Measurements from ENCODE around the gene SPTB. TPM values are rescaled to one million over a fixed set of nuclear protein-coding genes. Genes with fewer than 3 reads are reported as not detected.

SPTB gene
- total and polyA plus RNA-seq, 7 donors: 0.49 to 2.9 (median 1.3) TPM; not detected in 1

DNA sequence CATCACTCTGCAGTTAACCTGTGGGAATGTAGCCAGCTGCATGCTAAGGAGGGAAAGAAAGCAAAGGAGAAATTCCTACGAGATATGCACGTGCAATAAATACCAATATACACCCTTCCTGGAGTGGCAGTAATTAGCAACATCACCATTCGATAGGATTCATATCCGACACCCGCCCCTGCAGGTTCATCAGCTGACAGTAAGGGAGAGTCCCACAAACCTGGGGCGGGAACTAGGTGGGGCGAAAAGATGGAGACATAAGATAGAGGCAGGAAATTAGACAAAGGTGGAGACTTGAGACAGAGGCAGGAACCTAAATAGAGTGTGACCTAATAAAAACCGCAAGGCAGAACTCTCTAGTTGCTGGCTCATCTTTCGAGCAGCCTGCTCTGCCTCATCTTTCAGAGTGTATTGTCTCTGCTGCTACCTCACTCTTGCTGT lies 123.9 kb downstream of the SPTB start:
- H3K4me3 ChIP-seq: no peak overlapping the region
- intact Hi-C loops (cut with DNase I): no loop called here
- 14 to 59% methylated on average over 9 of the region's 9 CpGs for WGBS, 2 donors
- TF ChIP-seq, protein P1, sequence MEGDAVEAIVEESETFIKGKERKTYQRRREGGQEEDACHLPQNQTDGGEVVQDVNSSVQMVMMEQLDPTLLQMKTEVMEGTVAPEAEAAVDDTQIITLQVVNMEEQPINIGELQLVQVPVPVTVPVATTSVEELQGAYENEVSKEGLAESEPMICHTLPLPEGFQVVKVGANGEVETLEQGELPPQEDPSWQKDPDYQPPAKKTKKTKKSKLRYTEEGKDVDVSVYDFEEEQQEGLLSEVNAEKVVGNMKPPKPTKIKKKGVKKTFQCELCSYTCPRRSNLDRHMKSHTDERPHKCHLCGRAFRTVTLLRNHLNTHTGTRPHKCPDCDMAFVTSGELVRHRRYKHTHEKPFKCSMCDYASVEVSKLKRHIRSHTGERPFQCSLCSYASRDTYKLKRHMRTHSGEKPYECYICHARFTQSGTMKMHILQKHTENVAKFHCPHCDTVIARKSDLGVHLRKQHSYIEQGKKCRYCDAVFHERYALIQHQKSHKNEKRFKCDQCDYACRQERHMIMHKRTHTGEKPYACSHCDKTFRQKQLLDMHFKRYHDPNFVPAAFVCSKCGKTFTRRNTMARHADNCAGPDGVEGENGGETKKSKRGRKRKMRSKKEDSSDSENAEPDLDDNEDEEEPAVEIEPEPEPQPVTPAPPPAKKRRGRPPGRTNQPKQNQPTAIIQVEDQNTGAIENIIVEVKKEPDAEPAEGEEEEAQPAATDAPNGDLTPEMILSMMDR (IDR thresholded peaks at IDR 0.05): no peak
- TF ChIP-seq EP300 (IDR thresholded peaks at IDR 0.05) (no peak), POLR2AphosphoS5 (IDR thresholded peaks at IDR 0.05) (peak in 2 of 4 donors; percentile 4 to 43), POLR2A (IDR thresholded peaks at IDR 0.05) (no peak)
- H3K9me3 ChIP-seq: no peaks in the 10 kb centered on the region
- peaks cover 0 to 55% (median 44%) of the 10 kb centered on the region in 4 donors for H3K4me1 ChIP-seq
- no peaks in the 10 kb centered on the region for H3K36me3 ChIP-seq
- H3K27me3 ChIP-seq: no peaks in the 10 kb centered on the region
- peak overlapping the region in 2 of 4 donors; percentile 10 to 67 for H3K27ac ChIP-seq
- DNase-seq: no peak

DNA sequence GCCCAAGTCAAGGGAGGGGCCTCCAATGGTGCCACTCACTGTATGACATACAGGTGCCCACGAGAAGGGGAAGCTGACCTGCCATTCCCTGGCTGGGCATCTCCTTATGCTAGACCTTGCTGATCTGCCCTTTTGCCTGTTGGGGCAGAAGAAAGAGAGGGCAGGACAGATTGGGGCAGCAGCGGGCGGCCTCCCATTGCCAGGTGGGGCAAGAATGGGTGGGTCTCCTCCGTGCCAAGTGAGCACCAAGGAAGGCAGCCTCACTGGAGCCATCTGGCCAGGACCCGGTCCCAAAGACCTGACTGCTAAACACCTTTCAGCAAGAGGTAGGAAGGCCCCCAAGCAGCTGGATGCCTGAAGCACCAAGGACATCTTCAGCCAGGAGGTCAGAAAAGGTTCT lies 125.0 kb downstream of the SPTB start:
- intact Hi-C loops (cut with DNase I): no loop called here
- no peak for DNase-seq
- no peak overlapping the region for H3K4me3 ChIP-seq

DNA sequence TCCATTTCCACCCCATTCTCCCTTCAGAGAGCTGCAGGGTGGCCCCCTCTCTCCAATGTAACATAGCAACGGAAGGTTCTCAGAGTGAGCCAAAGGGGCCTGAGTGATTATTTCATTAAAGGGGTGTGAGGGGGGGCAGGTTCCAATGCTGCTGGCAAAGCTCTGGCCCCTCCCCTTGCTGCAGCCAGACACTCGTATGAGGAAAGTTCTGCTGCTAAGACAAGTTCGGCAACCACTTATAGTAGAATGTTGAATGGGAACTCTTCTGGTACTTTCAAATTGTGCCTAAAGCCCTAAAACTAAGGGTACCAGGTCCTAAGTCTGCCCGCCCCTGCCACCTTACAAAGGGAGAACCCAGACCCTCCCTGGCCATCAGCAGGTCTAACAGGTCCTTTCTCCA lies 125.7 kb downstream of the SPTB start:
- no peak overlapping the region for H3K27ac ChIP-seq
- TF ChIP-seq EP300 (IDR thresholded peaks at IDR 0.05): no peak
- TF ChIP-seq, protein P1 (IDR thresholded peaks at IDR 0.05): no peak
- TF ChIP-seq POLR2A (IDR thresholded peaks at IDR 0.05): no peak
- no peak for TF ChIP-seq POLR2AphosphoS5 (IDR thresholded peaks at IDR 0.05)
- no peaks in the 10 kb centered on the region for H3K27me3 ChIP-seq
- peaks cover 0 to 37% (median 31%) of the 10 kb centered on the region in 4 donors for H3K4me1 ChIP-seq
- no peak for DNase-seq
- 91 to 95% methylated on average over 4 of the region's 4 CpGs for whole genome bisulfite sequencing, 2 donors
- no peaks in the 10 kb centered on the region for H3K9me3 ChIP-seq
- H3K36me3 ChIP-seq: peaks cover 0 to 11% (median 3%) of the 10 kb centered on the region in 4 donors
- intact Hi-C loops (cut with DNase I): no loop called here
- H3K4me3 ChIP-seq: no peak overlapping the region

More for the DNA sequence above, 125.0 kb downstream of the SPTB start:
- Histone ChIP-seq H3K27me3 (no peaks in the 10 kb centered on the region), H3K4me1 (peaks cover 0 to 44% (median 38%) of the 10 kb centered on the region in 4 donors), H3K27ac (no peak overlapping the region), H3K36me3 (peaks cover 0 to 5% (median 1%) of the 10 kb centered on the region in 4 donors), H3K9me3 (no peaks in the 10 kb centered on the region)
- no peak for TF ChIP-seq POLR2A (IDR thresholded peaks at IDR 0.05)
- peak in 1 of 4 donors; percentile 4 for TF ChIP-seq POLR2AphosphoS5 (IDR thresholded peaks at IDR 0.05)
- WGBS, 2 donors: 50 to 82% methylated on average over 5 of the region's 5 CpGs

DNA sequence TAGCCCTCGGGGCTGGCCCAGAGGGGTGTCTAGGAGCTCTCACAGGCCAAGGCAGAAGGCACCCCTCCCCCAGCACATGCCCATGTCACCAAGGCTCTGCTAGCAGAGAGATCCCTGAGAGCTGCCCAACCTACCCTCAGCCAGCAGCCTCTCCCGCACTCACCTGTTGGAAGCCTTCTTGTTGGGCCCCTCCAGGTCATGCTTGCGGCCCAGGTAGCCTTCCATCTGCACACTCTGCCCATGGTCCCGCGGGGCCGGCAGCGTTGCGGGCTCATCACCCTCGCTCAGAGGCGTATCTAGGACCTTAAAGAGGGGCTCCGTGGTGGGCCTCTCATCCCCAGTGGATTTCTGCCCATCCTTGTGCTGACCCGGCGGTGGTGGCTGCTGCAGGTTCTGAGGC lies 126.3 kb downstream of the SPTB start:
- intact Hi-C loops (cut with DNase I): no loop called here
- Histone ChIP-seq H3K9me3 (no peaks in the 10 kb centered on the region), H3K27ac (no peak overlapping the region), H3K27me3 (no peaks in the 10 kb centered on the region), H3K36me3 (peaks cover 0 to 18% (median 3%) of the 10 kb centered on the region in 4 donors), H3K4me3 (no peak overlapping the region), H3K4me1 (peaks cover 0 to 31% (median 25%) of the 10 kb centered on the region in 4 donors)
- WGBS, 2 donors: 90 to 93% methylated on average over 13 of the region's 13 CpGs
- DNase-seq: no peak
- TF ChIP-seq, protein P1 (IDR thresholded peaks at IDR 0.05): no peak
- TF ChIP-seq POLR2A (IDR thresholded peaks at IDR 0.05) (no peak), POLR2AphosphoS5 (IDR thresholded peaks at IDR 0.05) (no peak), EP300 (IDR thresholded peaks at IDR 0.05) (no peak)

DNA sequence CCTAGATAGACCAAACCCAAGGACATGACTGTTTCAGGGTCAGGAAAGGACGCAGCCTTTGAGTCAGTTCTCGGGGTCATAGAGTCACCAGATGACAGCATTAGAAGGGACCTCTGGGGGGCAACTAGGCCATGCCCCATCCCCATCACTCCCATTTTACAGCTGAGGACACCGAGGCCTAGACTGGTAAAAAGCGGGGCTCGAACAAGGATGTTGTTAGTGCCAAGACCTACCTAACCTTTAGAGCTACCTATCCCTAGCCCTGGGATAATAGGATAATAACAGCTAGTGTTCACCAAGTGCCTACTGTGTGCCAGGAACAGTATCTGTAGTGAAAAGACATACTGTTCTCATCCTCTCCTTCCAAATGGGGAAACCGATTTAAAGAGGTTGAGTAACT lies 126.8 kb downstream of the SPTB start:
- Histone ChIP-seq H3K4me1 (peaks cover 0 to 26% (median 20%) of the 10 kb centered on the region in 4 donors), H3K36me3 (peaks cover 0 to 22% (median 3%) of the 10 kb centered on the region in 4 donors), H3K27me3 (no peaks in the 10 kb centered on the region), H3K9me3 (no peaks in the 10 kb centered on the region), H3K27ac (no peak overlapping the region), H3K4me3 (no peak overlapping the region)
- intact Hi-C loops (cut with DNase I): no loop called here
- TF ChIP-seq POLR2AphosphoS5 (IDR thresholded peaks at IDR 0.05) (no peak), EP300 (IDR thresholded peaks at IDR 0.05) (no peak), POLR2A (IDR thresholded peaks at IDR 0.05) (no peak)
- TF ChIP-seq, protein P1 (IDR thresholded peaks at IDR 0.05): no peak
- DNase-seq: no peak
- WGBS, 2 donors: 91 to 94% methylated on average over 6 of the region's 6 CpGs

All from sigmoid colon (tissue), 7 donors.